ENCODE measurements around the gene NDUFB7.

The NDUFB7 gene

DNA sequence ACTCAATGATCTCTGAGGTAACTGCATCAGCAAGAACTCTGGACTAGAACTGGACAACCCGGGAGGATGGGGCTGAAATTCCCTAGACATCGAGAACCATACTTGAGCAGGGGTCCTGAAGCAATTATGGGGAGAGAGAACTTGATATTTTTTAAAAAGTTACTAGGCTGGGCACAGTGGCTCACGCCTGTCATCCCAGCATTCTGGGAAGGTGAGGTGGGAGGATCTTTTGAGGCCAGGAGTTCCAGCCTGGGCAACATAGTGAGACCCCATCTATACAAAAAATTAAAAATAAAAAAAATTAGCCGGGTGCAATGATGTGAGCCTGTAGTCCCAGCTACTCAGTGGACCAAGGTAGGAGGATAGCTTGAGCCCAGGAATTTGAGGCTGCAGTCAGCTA, 51.3 kb downstream of the NDUFB7 start:
- no peak for DNase-seq (ENCODE audit: low spot score)

DNA sequence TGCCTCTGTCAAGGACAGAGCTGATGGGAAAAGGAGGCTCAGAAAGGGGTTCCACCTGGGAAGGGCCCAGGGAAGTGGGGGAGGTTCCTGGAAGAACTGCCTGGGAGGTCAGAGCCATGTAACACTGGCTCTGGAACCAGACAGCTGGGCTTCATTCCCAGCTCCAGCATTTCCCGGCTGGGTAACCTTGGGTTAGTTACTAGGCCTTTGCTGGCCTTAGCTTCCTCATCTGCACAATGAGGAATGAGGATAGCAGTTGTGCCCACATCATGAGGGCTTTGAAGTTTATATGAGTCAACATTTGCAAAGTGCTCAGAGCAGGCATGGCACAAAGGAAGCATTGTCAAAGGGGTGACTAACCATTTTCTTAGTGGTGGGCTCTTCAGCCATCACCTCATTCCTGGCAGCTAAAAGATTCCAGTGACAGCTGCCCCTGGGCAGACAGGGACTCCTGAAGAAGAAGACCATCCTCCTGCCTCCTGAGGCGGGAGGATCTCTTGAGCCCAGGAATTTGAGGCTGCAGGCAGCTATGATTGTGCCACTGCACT, 51.9 kb downstream of the NDUFB7 start:
- no peak for DNase-seq (ENCODE audit: low spot score)

DNA sequence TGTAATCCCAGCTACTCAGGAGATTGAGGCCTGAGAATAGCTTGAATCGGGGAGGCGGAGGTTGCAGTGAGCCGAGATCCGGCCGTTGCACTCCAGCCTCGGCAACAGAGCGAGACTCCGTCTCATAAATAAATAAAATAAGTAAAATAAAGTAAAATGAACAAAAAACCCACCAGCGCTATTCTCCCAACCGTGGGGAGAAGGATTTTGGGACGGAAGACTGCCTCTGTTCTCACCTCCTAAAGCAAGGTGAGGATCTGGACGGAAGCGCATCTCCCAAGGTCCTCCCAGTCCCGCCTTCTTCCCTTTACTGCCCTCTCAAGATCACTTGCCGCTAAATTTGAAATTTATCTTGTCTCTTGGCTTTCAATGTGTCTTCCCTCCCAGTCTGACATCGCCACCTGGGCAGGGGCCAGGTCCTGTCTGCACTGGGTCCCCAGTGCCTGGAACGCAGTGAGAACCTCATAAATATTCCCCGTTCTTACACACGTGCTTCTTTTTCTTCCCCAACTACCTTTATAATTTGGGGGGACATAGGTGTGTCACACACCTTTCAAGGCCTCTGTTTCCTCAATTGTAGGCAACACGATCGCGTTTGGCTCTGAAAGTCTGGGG, 52.5 kb downstream of the NDUFB7 start:
- DNase-seq (ENCODE audit: low spot score) = no peak

DNA sequence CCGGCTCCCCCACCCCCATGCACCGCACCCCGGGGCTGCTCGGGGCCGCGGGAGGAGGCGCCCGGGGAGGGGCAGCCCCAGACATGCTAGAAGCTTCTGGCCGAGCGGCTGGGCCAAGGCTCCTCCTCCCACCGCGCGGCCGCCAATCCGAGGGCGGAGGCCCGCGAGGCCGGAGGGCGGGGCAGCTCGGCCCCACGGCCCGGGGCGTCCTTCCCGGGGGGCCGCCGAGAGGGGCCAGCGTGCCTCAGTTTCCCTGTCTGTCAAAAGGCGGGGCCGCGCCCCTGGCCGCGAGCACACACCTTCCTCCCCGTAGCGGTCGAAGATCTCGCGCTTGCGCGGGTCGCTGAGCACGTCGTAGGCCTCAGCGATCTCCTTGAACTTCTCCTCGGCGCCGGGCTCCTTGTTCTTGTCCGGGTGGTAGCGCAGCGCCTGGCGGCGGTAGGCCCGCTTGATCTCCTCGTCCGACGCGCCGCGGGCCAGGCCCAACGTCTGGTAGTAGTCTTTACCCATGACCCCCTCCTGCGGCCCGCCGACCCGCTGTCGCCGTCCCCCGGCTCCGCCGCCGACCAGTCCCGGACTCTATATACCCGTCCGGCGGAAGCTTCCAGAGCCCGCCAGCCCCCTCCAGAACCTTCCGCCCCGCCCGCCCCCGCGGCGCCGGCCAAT, 53.9 kb downstream of the NDUFB7 start, which contains the start of gene DNAJB1:
Gene DNAJB1 (minus strand): TSS at position 558 of the 666 bp plus-strand sequence. CDS start 48 bp downstream, at position 510.
- peak; percentile 90 for DNase-seq (ENCODE audit: low spot score)

DNA sequence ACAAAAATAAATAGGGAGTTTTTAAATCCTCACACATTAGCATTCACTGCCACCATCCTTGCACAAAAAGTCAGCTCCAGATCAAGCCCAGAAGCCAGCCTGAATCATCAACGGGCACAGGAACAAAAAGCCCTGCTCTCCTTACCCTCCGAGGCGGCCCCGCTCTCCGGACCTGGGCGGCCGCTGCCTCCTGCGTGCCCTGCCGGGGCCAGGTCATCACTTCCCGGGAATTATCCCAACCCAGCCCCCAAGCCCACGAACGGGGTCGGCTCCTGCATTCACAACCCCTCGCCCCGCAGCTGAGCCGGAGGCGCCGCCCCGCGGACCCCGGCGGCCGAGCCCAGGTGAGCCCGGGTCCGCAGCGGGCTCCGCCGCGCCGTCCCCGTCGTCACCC, 54.4 kb downstream of the NDUFB7 start:
- DNase-seq (ENCODE audit: low spot score) = no peak

DNA sequence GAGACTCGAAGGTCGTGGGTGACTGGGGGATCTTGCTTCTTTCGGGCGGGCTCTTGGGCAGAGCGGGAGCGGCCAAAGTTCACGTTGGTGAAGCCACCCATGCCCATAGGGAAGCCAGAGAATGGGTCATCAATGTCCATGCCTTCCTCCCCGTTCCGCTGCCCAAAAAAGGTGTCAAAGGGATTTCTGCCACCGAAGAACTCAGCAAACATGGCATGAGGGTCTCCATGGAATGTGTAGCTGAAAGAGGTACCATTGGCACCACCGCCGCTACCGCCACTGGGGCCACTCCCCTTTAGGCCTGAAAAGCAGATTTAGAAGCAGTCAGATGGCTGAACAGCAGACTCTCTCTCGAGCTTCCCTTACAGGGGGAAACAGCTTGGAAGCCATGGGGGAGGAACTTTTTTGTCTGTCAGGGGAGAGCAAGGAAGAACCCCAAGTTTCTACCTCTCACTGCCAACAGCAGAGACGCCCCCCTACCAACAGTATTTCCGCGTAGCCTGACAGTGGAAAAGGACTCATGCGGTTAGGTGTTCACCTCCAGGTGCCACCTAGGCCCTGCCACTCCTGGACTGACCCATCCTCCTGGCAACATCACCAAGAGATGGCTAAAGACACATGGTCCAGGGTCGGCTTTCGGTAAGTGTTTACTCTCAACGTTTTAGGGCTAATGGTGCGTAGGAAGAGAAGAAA, 55.0 kb downstream of the NDUFB7 start:
- DNase-seq (ENCODE audit: low spot score) = no peak
